Hematopoietic multipotent progenitor cell treated with erythropoietin and hydrocortisone succinate and interleukin-3 and kit ligand, for 6 days (in vitro differentiated cells): ENCODE data around the gene SIK3.

Source experiments
- DNase-seq: peaks from one replicate; pipeline ENCODE4 v3.0.0-alpha.2; 2015

The SIK3 gene

GRCh38 chr11:116888024-116888423 is 210.2 kb downstream of the SIK3 start:
- no peak for DNase-seq

GRCh38 chr11:116885951-116886655 is 212.1 kb downstream of the SIK3 start:
- DNase-seq = no peak

- no peak for DNase-seq
These were observed 215.8 kb downstream of the SIK3 start for GRCh38 chr11:116882386-116882785.

GRCh38 chr11:116881143-116881542 is 217.1 kb downstream of the SIK3 start:
- no peak for DNase-seq

GRCh38 chr11:116879800-116880625 is 218.2 kb downstream of the SIK3 start:
- peak; percentile 88 for DNase-seq

GRCh38 chr11:116876656-116877055 is 221.6 kb downstream of the SIK3 start:
- no peak for DNase-seq

GRCh38 chr11:116875194-116875593 is 223.0 kb downstream of the SIK3 start:
- no peak for DNase-seq

GRCh38 chr11:116874251-116874650 is 224.0 kb downstream of the SIK3 start:
- no peak for DNase-seq

GRCh38 chr11:116873381-116873780 is 224.8 kb downstream of the SIK3 start:
- DNase-seq = no peak

- DNase-seq = no peak
These were observed 227.0 kb downstream of the SIK3 start for GRCh38 chr11:116871248-116871647.

- DNase-seq = peak; percentile 33
These were observed 228.2 kb downstream of the SIK3 start for GRCh38 chr11:116870054-116870453.

GRCh38 chr11:116869610-116870009 is 228.6 kb downstream of the SIK3 start:
- no peak for DNase-seq

- no peak for DNase-seq
These were observed 230.2 kb downstream of the SIK3 start for GRCh38 chr11:116868066-116868465.

- no peak for DNase-seq
These were observed 230.6 kb downstream of the SIK3 start for GRCh38 chr11:116867619-116868018.

GRCh38 chr11:116866804-116867455 is 231.3 kb downstream of the SIK3 start:
- no peak for DNase-seq

- no peak for DNase-seq
These were observed 232.5 kb downstream of the SIK3 start for GRCh38 chr11:116865696-116866095.

- no peak for DNase-seq
These were observed 233.7 kb downstream of the SIK3 start for GRCh38 chr11:116864531-116864930.

- DNase-seq = no peak
These were observed 235.3 kb downstream of the SIK3 start for GRCh38 chr11:116862951-116863350.

GRCh38 chr11:116862185-116862584 is 236.0 kb downstream of the SIK3 start:
- no peak for DNase-seq

- DNase-seq = no peak
These were observed 236.7 kb downstream of the SIK3 start for GRCh38 chr11:116861539-116861938.

- DNase-seq = no peak
These were observed 237.9 kb downstream of the SIK3 start for GRCh38 chr11:116860303-116860702.

GRCh38 chr11:116859175-116859574 is 239.1 kb downstream of the SIK3 start:
- DNase-seq = no peak

- no peak for DNase-seq
These were observed 240.3 kb downstream of the SIK3 start for GRCh38 chr11:116857936-116858335.

GRCh38 chr11:116857316-116857715 is 240.9 kb downstream of the SIK3 start:
- no peak for DNase-seq
